SW480 (cell line): ENCODE results near the gene SLC23A2.

Source experiments
- DNase-seq: peaks from one replicate; pipeline ENCODE4 v3.0.0-alpha.2; 2016; ENCODE audit warnings: low spot score

SLC23A2 gene

GRCh38 chr20:4966826-4967751 is 34.2 kb downstream of the SLC23A2 start:
- DNase-seq: no peak

GRCh38 chr20:4962241-4962855 is 39.0 kb downstream of the SLC23A2 start:
- no peak for DNase-seq

GRCh38 chr20:4961746-4962145 is 39.6 kb downstream of the SLC23A2 start:
- DNase-seq: no peak

GRCh38 chr20:4959592-4959991 is 41.7 kb downstream of the SLC23A2 start:
- no peak for DNase-seq

GRCh38 chr20:4957939-4958362 is 43.4 kb downstream of the SLC23A2 start:
- DNase-seq: no peak

- DNase-seq: no peak
Measured at GRCh38 chr20:4957187-4957586, 44.1 kb downstream of the SLC23A2 start.

GRCh38 chr20:4956200-4956810 is 45.0 kb downstream of the SLC23A2 start:
- DNase-seq: peak; percentile 67

GRCh38 chr20:4953881-4954280 is 47.4 kb downstream of the SLC23A2 start:
- DNase-seq: no peak

- DNase-seq: no peak
Measured at GRCh38 chr20:4952229-4952628, 49.1 kb downstream of the SLC23A2 start.

- DNase-seq: no peak
Measured at GRCh38 chr20:4951299-4951698, 50.0 kb downstream of the SLC23A2 start.

- no peak for DNase-seq
Measured at GRCh38 chr20:4950841-4951240, 50.5 kb downstream of the SLC23A2 start.

- DNase-seq: no peak
Measured at GRCh38 chr20:4950437-4950836, 50.9 kb downstream of the SLC23A2 start.

- peak; percentile 54 for DNase-seq
Measured at GRCh38 chr20:4949833-4950178, 51.5 kb downstream of the SLC23A2 start.

GRCh38 chr20:4947817-4948559 is 53.3 kb downstream of the SLC23A2 start:
- no peak for DNase-seq

- DNase-seq: no peak
Measured at GRCh38 chr20:4946986-4947385, 54.3 kb downstream of the SLC23A2 start.

- no peak for DNase-seq
Measured at GRCh38 chr20:4946585-4946984, 54.7 kb downstream of the SLC23A2 start.

- no peak for DNase-seq
Measured at GRCh38 chr20:4944518-4945313, 56.6 kb downstream of the SLC23A2 start.

- DNase-seq: no peak
Measured at GRCh38 chr20:4942331-4942730, 59.0 kb downstream of the SLC23A2 start.

- DNase-seq: no peak
Measured at GRCh38 chr20:4937407-4938319, 63.6 kb downstream of the SLC23A2 start.

GRCh38 chr20:4936851-4937406 is 64.4 kb downstream of the SLC23A2 start:
- DNase-seq: no peak
